HCT116 (cell line): ENCODE results near the gene CCDC181. TPM values are rescaled to one million over a fixed set of nuclear protein-coding genes. Genes with fewer than 3 reads are reported as not detected.
A peak's percentile ranks its signal among the peaks of the same experiment; 100 is the strongest.

ENCODE experiments used
- ATAC-seq: fragments of 200-7000 bp; cut with Tn5 transposase; 2 replicates; pipeline ENCODE4 v1.9.1; 2020; ENCODE audit warnings: mild to moderate bottlenecking, moderate library complexity
- BruUV-seq: library from RNA; stranded (reverse); fragments of 400-500 nt; replicated peaks from 2 replicates; lab custom pipeline; 2021; lab: Mats Ljungman, UMichigan
- CTCF ChIA-PET: fragments of 300-600 bp; sonication (Branson Sonifier 250); formaldehyde crosslinking; loops from one replicate; lab custom pipeline; 2021; ENCODE audit warnings: antibody characterized with exemption; lab: Charles Lee
- POLR2A ChIA-PET: fragments of 300-600, 350-600 bp; sonication (Branson Sonifier 250); formaldehyde crosslinking; loops from one replicate; lab custom pipeline; 2021; ENCODE audit warnings: antibody characterized with exemption; lab: Charles Lee
- RAD21 ChIA-PET, 2 experiments: fragments of 300-600 bp; sonication (Branson Sonifier 250); formaldehyde crosslinking; loops; one replicate each; lab custom pipeline; 2023; ENCODE audit warnings: low total read pairs in 2 of 2; ENCODE audit not compliant: uncharacterized antibody in 2 of 2, unreplicated experiment in 2 of 2, low non-redundant PET in 1 of 2; lab: Charles Lee
- DNase-seq: peaks from one replicate; pipeline ENCODE4 v3.0.0-alpha.2; 2010; ENCODE audit warnings: low read depth, low spot score
- H2AFZ ChIP-seq: fragments of 200-600 bp; shearing (Covaris generic), sonication (generic); 2 replicates; pipeline ENCODE4 v1.6.1; 2017; ENCODE audit warnings: low read depth, mixed run types, mixed read lengths, antibody characterized with exemption, low read length; ENCODE audit not compliant: poor library complexity, severe bottlenecking
- H3K27ac ChIP-seq: 2 replicates; pipeline ENCODE4 v1.5.1; 2012; ENCODE audit warnings: low read depth, low read length
- H3K27me3 ChIP-seq: fragments of 200-600 bp; sonication (generic); 2 replicates; pipeline ENCODE4 v1.6.1; 2016; ENCODE audit warnings: mixed run types, low read length, mixed read lengths; ENCODE audit not compliant: insufficient read depth
- H3K36me3 ChIP-seq, 2 experiments: fragments of 200-500 bp in 1 of 2; fragments of 200-600 bp in 1 of 2; sonication (Bioruptor generic) in 1 of 2; sonication (generic) in 1 of 2; 2 replicates each; pipeline versions ENCODE4 v1.5.1 to v1.6.1; 2014 to 2016; ENCODE audit warnings: low read length in 2 of 2, inconsistent platforms in 1 of 2, mixed read lengths in 1 of 2, mixed run types in 1 of 2; ENCODE audit not compliant: insufficient read depth in 2 of 2, control insufficient read depth in 1 of 2
- H3K4me1 ChIP-seq, 2 experiments: fragments of 200-600 bp in 1 of 2; sonication (generic) in 1 of 2; 2 replicates each; pipeline versions ENCODE4 v1.5.1 to v1.6.1; 2012 to 2017; ENCODE audit warnings: low read length in 2 of 2, inconsistent platforms in 1 of 2, mild to moderate bottlenecking in 1 of 2, mixed read lengths in 1 of 2, mixed run types in 1 of 2, moderate library complexity in 1 of 2; ENCODE audit not compliant: insufficient read depth in 2 of 2, control insufficient read depth in 1 of 2
- H3K4me2 ChIP-seq: fragments of 200-600 bp; sonication (generic); 2 replicates; pipeline ENCODE4 v1.6.1; 2017; ENCODE audit warnings: mixed run types, low read length, mixed read lengths
- H3K4me3 ChIP-seq, 2 experiments: fragments of 200-600 bp in 1 of 2; sonication (generic) in 1 of 2; replicated peaks in 1 of 2; 2 replicates each; pipeline ENCODE4 v1.5.1; 2011 to 2016; ENCODE audit warnings: low read length in 2 of 2, control low read depth in 1 of 2, low read depth in 1 of 2, mild to moderate bottlenecking in 1 of 2, mixed read lengths in 1 of 2, mixed run types in 1 of 2
- H3K79me2 ChIP-seq: fragments of 200-600 bp; sonication (generic); 2 replicates; pipeline ENCODE4 v1.6.1; 2017; ENCODE audit warnings: mild to moderate bottlenecking, mixed run types, low read length, moderate library complexity, mixed read lengths; ENCODE audit not compliant: insufficient read depth
- H3K9ac ChIP-seq: fragments of 200-600 bp; sonication (generic); 2 replicates; pipeline ENCODE4 v1.6.1; 2016; ENCODE audit warnings: low read length, mixed read lengths
- H3K9me2 ChIP-seq: fragments of 200-600 bp; sonication (generic), shearing (Covaris generic); 2 replicates; pipeline ENCODE4 v1.6.1; 2017; ENCODE audit warnings: mixed run types, mild to moderate bottlenecking, moderate library complexity; ENCODE audit not compliant: insufficient read depth
- H3K9me3 ChIP-seq, 2 experiments: fragments of 200-500 bp in 1 of 2; fragments of 200-600 bp in 1 of 2; sonication (Bioruptor generic) in 1 of 2; sonication (generic) in 1 of 2; 2 replicates each; pipeline ENCODE4 v1.6.1; 2014 to 2017; ENCODE audit warnings: low read length in 2 of 2, mixed read lengths in 2 of 2, inconsistent platforms in 1 of 2, low read depth in 1 of 2, mild to moderate bottlenecking in 1 of 2, mixed run types in 1 of 2, moderate library complexity in 1 of 2; ENCODE audit not compliant: control insufficient read depth in 1 of 2, insufficient read depth in 1 of 2
- H4K20me1 ChIP-seq: fragments of 200-600 bp; sonication (generic), shearing (Covaris generic); 2 replicates; pipeline ENCODE4 v1.6.1; 2017; ENCODE audit warnings: mixed run types, mild to moderate bottlenecking, moderate library complexity; ENCODE audit not compliant: insufficient read depth
- CEBPB ChIP-seq: IDR thresholded peaks from 2 replicates; pipeline ENCODE4 v1.6.1; 2012; ENCODE audit warnings: low read depth
- CTCF ChIP-seq, 3 experiments: fragments of 200-600 bp in 1 of 3; sonication (generic) in 1 of 3; IDR thresholded peaks in 2 of 3; conservative IDR thresholded peaks in 1 of 3; 2 replicates each; pipeline ENCODE4 v1.5.1; 2012 to 2017; ENCODE audit warnings: low read depth in 2 of 3, low read length in 2 of 3, antibody characterized with exemption in 1 of 3, borderline replicate concordance in 1 of 3, control low read depth in 1 of 3, mild to moderate bottlenecking in 1 of 3, mixed read lengths in 1 of 3, mixed run types in 1 of 3, moderate library complexity in 1 of 3; ENCODE audit not compliant: insufficient read depth in 1 of 3
- ELF1 ChIP-seq: IDR thresholded peaks from 2 replicates; pipeline ENCODE4 v1.6.1; 2012; ENCODE audit warnings: low read depth, borderline replicate concordance
- MAX ChIP-seq: IDR thresholded peaks from 2 replicates; pipeline ENCODE4 v1.6.1; 2012
- RAD21 ChIP-seq: IDR thresholded peaks from 2 replicates; pipeline ENCODE4 v1.6.1; 2012; ENCODE audit warnings: low read depth, mild to moderate bottlenecking
- SIN3A ChIP-seq: IDR thresholded peaks from 2 replicates; pipeline ENCODE4 v1.6.1; 2012; ENCODE audit warnings: low read depth
- TCF7L2 ChIP-seq: IDR thresholded peaks from 2 replicates; pipeline ENCODE4 v1.7.0; 2011; ENCODE audit warnings: borderline replicate concordance, inconsistent platforms; ENCODE audit not compliant: insufficient read depth, insufficient read length; ENCODE audit errors: extremely low read depth
- ZBTB33 ChIP-seq: IDR thresholded peaks from 2 replicates; pipeline ENCODE4 v1.6.1; 2011; ENCODE audit warnings: mild to moderate bottlenecking, low read length, moderate library complexity; ENCODE audit not compliant: insufficient replicate concordance; ENCODE audit errors: extremely low read depth
- ZFX ChIP-seq: fragments of 450-650 bp; IDR thresholded peaks from 2 replicates; pipeline ENCODE4 v1.6.1; 2017
- ZNF274 ChIP-seq: fragments of 200-500 bp; sonication (Bioruptor generic); IDR thresholded peaks from 2 replicates; pipeline ENCODE4 v1.6.1; 2014; ENCODE audit warnings: mild to moderate bottlenecking, low read depth, low read length, inconsistent platforms
- intact Hi-C: fragments of 100-400 bp; cut with micrococcal nuclease; formaldehyde crosslinking; loops from 2 replicates; pipeline ENCODE4 v1.10.0; 2022
- total RNA-seq: library from RNA; stranded (reverse); gene quantifications from one replicate; pipeline ENCODE4 v1.2.1, GENCODE V29; 2021; ENCODE audit not compliant: unreplicated experiment

CCDC181 gene
- total RNA-seq, 1 experiment from 2014 or later: not detected

- no peak for ATAC-seq
- ChIA-PET CTCF (interaction anchor here (0.9 kb wide), 1 partner anchor 77 kb away, joined by 3 read pairs; no protein-coding TSS in a partner anchor), POLR2A (no interaction called here), RAD21 (no interaction called here)
- Histone ChIP-seq H3K27me3 (no peaks in the 10 kb centered on the region), H3K4me2 (no peak overlapping the region), H4K20me1 (no peaks in the 10 kb centered on the region), H3K79me2 (no peaks in the 10 kb centered on the region), H3K9me2 (no peaks in the 10 kb centered on the region), H3K27ac (no peak overlapping the region), H3K36me3 (peaks cover 0 to 3% of the 10 kb centered on the region in 2 experiments; a peak in 1 of 4 replicates), H3K9me3 (no peaks in the 10 kb centered on the region), H2AFZ (no peak overlapping the region), H3K9ac (no peak overlapping the region), H3K4me3 (no peak overlapping the region), H3K4me1 (peaks cover 0 to 10% of the 10 kb centered on the region in 2 experiments; a peak in 1 of 4 replicates)
- intact Hi-C loops: loop anchor here (10.0 kb wide), 1 partner anchor 864 kb away; no protein-coding TSS in a partner anchor
- DNase-seq: no peak
- no peak for TF ChIP-seq SIN3A
- no TSS peak for BruUV-seq
These were observed 41.7 kb upstream of the CCDC181 start for GRCh38 chr1:169468982-169469381.

- intact Hi-C loops: loop anchor here (1.0 to 10.0 kb wide), 2 partner anchors 80 to 862 kb away; no protein-coding TSS in a partner anchor
These were observed 39.3 kb upstream of the CCDC181 start for GRCh38 chr1:169466259-169467230.

More at GRCh38 chr1:169466259-169467230, 39.3 kb upstream of the CCDC181 start:
- Histone ChIP-seq H3K4me2 (no peak overlapping the region), H3K27ac (no peak overlapping the region), H2AFZ (no peak overlapping the region)
- TF ChIP-seq TCF7L2 (no peak), ZNF274 (no peak), CTCF (IDR thresholded peaks at IDR 0.05 in 2 of 3, conservative IDR thresholded peaks at IDR 0.05 in 1 of 3; ENCODE audit: borderline replicate concordance in 1 of 3, insufficient read depth in 1 of 3, low read depth in 2 of 3, low read length in 2 of 3) (peak; percentile 8 to 51 (median 51); a peak in 4 of 6 replicates), ZFX (no peak), ZBTB33 (no peak), MAX (no peak), ELF1 (no peak), CEBPB (no peak), RAD21 (peak; percentile 67)
- TF ChIP-seq, all 23 proteins: peak for 2
- Histone ChIP-seq H3K4me3 (no peak overlapping the region), H3K36me3 (peaks cover 0 to 3% of the 10 kb centered on the region in 2 experiments; a peak in 1 of 4 replicates), H4K20me1 (no peaks in the 10 kb centered on the region), H3K79me2 (no peaks in the 10 kb centered on the region), H3K27me3 (no peaks in the 10 kb centered on the region), H3K9ac (no peak overlapping the region), H3K9me3 (no peaks in the 10 kb centered on the region), H3K4me1 (no peaks in the 10 kb centered on the region), H3K9me2 (no peaks in the 10 kb centered on the region)
- DNase-seq (peak; percentile 27), ATAC-seq (peak; percentile 70)
- no TSS peak for BruUV-seq
- RAD21 ChIA-PET: interaction anchor here in 1 of 2 experiments (1.9 kb wide), 1 partner anchor 80 kb away, joined by 6 read pairs; no protein-coding TSS in a partner anchor
- POLR2A ChIA-PET: no interaction called here
- CTCF ChIA-PET: interaction anchor here (0.8 to 2.1 kb wide), 3 partner anchors 62 to 863 kb away, joined by 3 to 13 read pairs (median 10); no protein-coding TSS in a partner anchor
